Spleen (tissue), 7 donors: Measurements from ENCODE around the gene TGFB1.

Experiments used
- POLR2A ChIP-seq, 3 donors: fragments of 450-650 bp; IDR thresholded peaks; one replicate each; pipeline ENCODE4 v1.5.1; 2017; ENCODE audit warnings: antibody characterized with exemption in 3 of 3, mild to moderate bottlenecking in 1 of 3
- TF ChIP-seq, protein P1 (sequence below), 11 experiments: fragments of 200-600 bp in 7 of 11; fragments of 450-650 bp in 4 of 11; sonication (generic) in 4 of 11; IDR thresholded peaks in 8 of 11; conservative IDR thresholded peaks in 3 of 11; 1 replicate in 7 of 11; 2 replicates in 4 of 11; pipeline versions ENCODE4 v1.4.0 to v1.8.0; 2016 to 2021; ENCODE audit warnings: antibody characterized with exemption in 11 of 11, inconsistent platforms in 4 of 11, mild to moderate bottlenecking in 1 of 11
- donor health status: DM: no; HTN: no; CAD: no; lungs with moderate emphysema.
- donor health status: DM: no; HTN: no; CAD: no.
- donor health status: DM: no; HTN: no; CAD: no.

DNA sequence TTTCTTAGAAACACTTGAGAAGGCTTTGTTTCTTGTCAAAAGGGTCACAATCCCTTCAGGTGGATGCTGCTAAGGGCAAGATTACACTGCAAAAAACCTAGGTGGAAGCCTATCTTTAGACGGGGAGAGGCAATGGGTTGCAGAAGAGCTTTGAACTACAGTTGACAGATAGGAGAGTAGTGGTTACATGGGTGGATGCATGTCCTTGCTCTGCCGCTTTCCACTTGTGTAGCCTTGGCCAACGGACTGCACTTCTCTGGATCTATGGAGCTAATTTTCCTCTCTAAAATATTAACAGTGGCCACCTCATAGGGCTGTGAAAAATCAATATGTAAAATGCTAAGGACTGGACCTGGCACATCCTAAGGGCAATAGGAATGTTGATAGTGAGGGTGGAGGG, 44.9 kb upstream of the TGFB1 start:
- TF ChIP-seq, protein P1, sequence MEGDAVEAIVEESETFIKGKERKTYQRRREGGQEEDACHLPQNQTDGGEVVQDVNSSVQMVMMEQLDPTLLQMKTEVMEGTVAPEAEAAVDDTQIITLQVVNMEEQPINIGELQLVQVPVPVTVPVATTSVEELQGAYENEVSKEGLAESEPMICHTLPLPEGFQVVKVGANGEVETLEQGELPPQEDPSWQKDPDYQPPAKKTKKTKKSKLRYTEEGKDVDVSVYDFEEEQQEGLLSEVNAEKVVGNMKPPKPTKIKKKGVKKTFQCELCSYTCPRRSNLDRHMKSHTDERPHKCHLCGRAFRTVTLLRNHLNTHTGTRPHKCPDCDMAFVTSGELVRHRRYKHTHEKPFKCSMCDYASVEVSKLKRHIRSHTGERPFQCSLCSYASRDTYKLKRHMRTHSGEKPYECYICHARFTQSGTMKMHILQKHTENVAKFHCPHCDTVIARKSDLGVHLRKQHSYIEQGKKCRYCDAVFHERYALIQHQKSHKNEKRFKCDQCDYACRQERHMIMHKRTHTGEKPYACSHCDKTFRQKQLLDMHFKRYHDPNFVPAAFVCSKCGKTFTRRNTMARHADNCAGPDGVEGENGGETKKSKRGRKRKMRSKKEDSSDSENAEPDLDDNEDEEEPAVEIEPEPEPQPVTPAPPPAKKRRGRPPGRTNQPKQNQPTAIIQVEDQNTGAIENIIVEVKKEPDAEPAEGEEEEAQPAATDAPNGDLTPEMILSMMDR (IDR thresholded peaks at IDR 0.05 in 8 of 11, conservative IDR thresholded peaks at IDR 0.05 in 3 of 11) = no peak
- no peak for TF ChIP-seq POLR2A (IDR thresholded peaks at IDR 0.05)
